Ishikawa (cell line): ENCODE measurements around the gene LAMC1.

Source experiments
- CEBPB ChIP-seq: IDR thresholded peaks from 2 replicates; pipeline ENCODE4 v1.6.1; 2012
- CREB1 ChIP-seq: IDR thresholded peaks from 2 replicates; pipeline ENCODE4 v1.6.1; 2012; ENCODE audit warnings: low read depth
- EGR1 ChIP-seq: IDR thresholded peaks from 2 replicates; pipeline ENCODE4 v1.6.1; 2012
- EP300 ChIP-seq: IDR thresholded peaks from 2 replicates; pipeline ENCODE4 v1.6.1; 2012; ENCODE audit warnings: borderline replicate concordance
- FOXM1 ChIP-seq: IDR thresholded peaks from 2 replicates; pipeline ENCODE4 v1.6.1; 2012; ENCODE audit warnings: low read depth, borderline replicate concordance
- MAX ChIP-seq: IDR thresholded peaks from 2 replicates; pipeline ENCODE4 v1.6.1; 2012
- NFIC ChIP-seq: IDR thresholded peaks from 2 replicates; pipeline ENCODE4 v1.6.1; 2012
- RAD21 ChIP-seq: IDR thresholded peaks from 2 replicates; pipeline ENCODE4 v1.6.1; 2012; ENCODE audit warnings: low read depth
- REST ChIP-seq: IDR thresholded peaks from 2 replicates; pipeline ENCODE4 v1.6.1; 2012; ENCODE audit warnings: low read depth, mild to moderate bottlenecking
- TAF1 ChIP-seq: IDR thresholded peaks from 2 replicates; pipeline ENCODE4 v1.6.1; 2012; ENCODE audit warnings: low read depth, mild to moderate bottlenecking
- TCF12 ChIP-seq: IDR thresholded peaks from 2 replicates; pipeline ENCODE4 v1.6.1; 2012; ENCODE audit warnings: low read depth
- TEAD4 ChIP-seq: IDR thresholded peaks from 2 replicates; pipeline ENCODE4 v1.6.1; 2012
- USF1 ChIP-seq: IDR thresholded peaks from 2 replicates; pipeline ENCODE4 v1.6.1; 2012
- YY1 ChIP-seq: IDR thresholded peaks from 2 replicates; pipeline ENCODE4 v1.6.1; 2012; ENCODE audit warnings: low read depth
- ZBTB7A ChIP-seq: IDR thresholded peaks from 2 replicates; pipeline ENCODE4 v1.6.1; 2012; ENCODE audit warnings: low read depth

LAMC1 gene

GRCh38 chr1:183126528-183126927, 103.3 kb downstream of the LAMC1 start:
- TF ChIP-seq CREB1, result no peak
- TF ChIP-seq MAX, result no peak
- TF ChIP-seq EGR1, result no peak

- TF ChIP-seq FOXM1 (no peak), YY1 (no peak), RAD21 (no peak)
Observed at GRCh38 chr1:183129921-183130690, 106.9 kb downstream of the LAMC1 start.

- TF ChIP-seq EGR1 (no peak), CREB1 (no peak), NFIC (no peak), YY1 (no peak), TCF12 (no peak), TAF1 (no peak), FOXM1 (no peak), EP300 (no peak), ZBTB7A (no peak), USF1 (no peak), RAD21 (no peak), REST (no peak)
Observed at GRCh38 chr1:183131166-183131565, 107.9 kb downstream of the LAMC1 start.

- TF ChIP-seq FOXM1, result no peak
- no peak for TF ChIP-seq RAD21
- no peak for TF ChIP-seq EGR1
- TF ChIP-seq EP300, result no peak
- TF ChIP-seq TCF12, result no peak
- no peak for TF ChIP-seq USF1
- no peak for TF ChIP-seq TEAD4
Observed at GRCh38 chr1:183135336-183135735, 112.1 kb downstream of the LAMC1 start.

GRCh38 chr1:183137782-183138181, 114.6 kb downstream of the LAMC1 start:
- TF ChIP-seq TEAD4, result no peak
- TF ChIP-seq CEBPB, result no peak
- TF ChIP-seq RAD21, result no peak
- TF ChIP-seq USF1, result no peak
- no peak for TF ChIP-seq TCF12
- TF ChIP-seq FOXM1, result no peak
- TF ChIP-seq TAF1, result no peak
- no peak for TF ChIP-seq NFIC
- TF ChIP-seq ZBTB7A, result no peak
- TF ChIP-seq EP300, result no peak
- no peak for TF ChIP-seq CREB1

GRCh38 chr1:183138301-183138700, 115.1 kb downstream of the LAMC1 start:
- TF ChIP-seq EP300 (no peak), TCF12 (no peak), YY1 (no peak), REST (no peak), EGR1 (no peak), USF1 (no peak), CREB1 (no peak), NFIC (no peak), RAD21 (no peak), TAF1 (no peak), FOXM1 (no peak)
